Measurements from ENCODE around the gene ELOVL7. TPM values are rescaled to one million over a fixed set of nuclear protein-coding genes. Genes with fewer than 3 reads are reported as not detected.
"Not testable (repeated sequence)": the region's sequence is repeated elsewhere in the genome, so short reads cannot be mapped to it uniquely, and the experiment has no call there.

The ELOVL7 gene
- total RNA-seq, 1 donor from 2014 or later, result 12.9 TPM

DNA sequence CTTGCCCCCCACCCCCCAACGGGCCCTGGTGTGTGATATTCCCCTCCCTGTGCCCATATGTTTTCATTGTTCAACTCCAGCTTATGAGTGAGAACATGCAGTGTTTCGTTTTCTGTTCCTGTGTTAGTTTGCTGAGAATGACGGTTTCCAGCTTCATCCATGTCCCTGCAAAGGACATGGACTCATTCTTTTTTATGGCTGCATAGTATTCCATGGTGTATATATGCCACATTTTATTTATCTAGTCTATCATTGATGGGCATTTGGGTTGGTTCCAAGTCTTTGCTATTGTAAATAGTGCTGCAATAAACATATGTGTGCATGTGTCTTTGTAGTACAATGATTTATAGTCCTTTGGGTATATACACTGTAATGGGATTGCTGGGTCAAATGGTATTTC lies 132.2 kb downstream of the ELOVL7 start:
- not testable (repeated sequence) for DNase-seq

DNA sequence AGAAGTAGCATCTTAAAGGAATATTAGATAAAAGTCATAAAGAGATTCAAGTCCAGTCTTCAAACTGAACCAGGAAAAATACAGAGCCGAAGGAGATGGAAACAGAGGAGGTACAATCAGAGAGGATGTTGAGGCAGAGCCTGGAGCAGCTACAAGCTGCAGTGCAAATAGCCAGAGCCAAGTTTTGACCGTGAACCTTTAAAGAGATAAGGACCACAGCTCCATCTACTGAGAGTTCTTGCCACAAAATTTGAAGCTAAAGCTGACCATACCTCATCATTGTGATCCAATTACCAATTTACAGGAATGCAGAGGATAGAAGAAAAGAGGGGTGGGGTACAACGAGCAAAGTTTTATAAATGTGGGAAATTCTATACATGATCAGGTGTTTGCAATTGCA lies 133.7 kb downstream of the ELOVL7 start:
- no peak for DNase-seq

- DNase-seq, result no peak
These were observed 138.9 kb downstream of the ELOVL7 start for GRCh38 chr5:60705144-60705543.

- no peak for DNase-seq
These were observed 140.1 kb downstream of the ELOVL7 start for GRCh38 chr5:60703944-60704343.

Other genes with a start within 250 kb of the ELOVL7 start
- gene DEPDC1B, start 144.1 kb downstream of the ELOVL7 start, total RNA-seq, result 6.7 TPM
- gene ERCC8, start 100.8 kb upstream of the ELOVL7 start, total RNA-seq, result 14.7 TPM
- 18.0 TPM for gene NDUFAF2, start 100.9 kb upstream of the ELOVL7 start, total RNA-seq

Data from skin of body (tissue), 2 donors.